GM03348 (cell line): ENCODE data around the gene NAIF1.
"Not testable (repeated sequence)": the region's sequence is repeated elsewhere in the genome, so short reads cannot be mapped to it uniquely, and the experiment has no call there.

ENCODE experiments used
- DNase-seq: peaks from one replicate; pipeline ENCODE4 v3.0.0; 2012; ENCODE audit warnings: low spot score

The NAIF1 gene

GRCh38 chr9:128026255-128026772 is 40.8 kb downstream of the NAIF1 start:
- no peak for DNase-seq

- no peak for DNase-seq
These were observed 41.4 kb downstream of the NAIF1 start for GRCh38 chr9:128025736-128026135.

GRCh38 chr9:128024761-128025308 is 42.3 kb downstream of the NAIF1 start:
- DNase-seq, result no peak

GRCh38 chr9:128023671-128024070 is 43.4 kb downstream of the NAIF1 start:
- DNase-seq, result not testable (repeated sequence)

- DNase-seq, result peak; percentile 47
These were observed 44.2 kb downstream of the NAIF1 start for GRCh38 chr9:128022886-128023285.

GRCh38 chr9:128021098-128021497 is 46.0 kb downstream of the NAIF1 start:
- no peak for DNase-seq

GRCh38 chr9:128020692-128021091 is 46.4 kb downstream of the NAIF1 start:
- no peak for DNase-seq

- no peak for DNase-seq
These were observed 51.4 kb downstream of the NAIF1 start for GRCh38 chr9:128015696-128016095.
